Loucy (cell line): ENCODE data around the gene ZNF771.

Experiments
- H2AFZ ChIP-seq: fragments of 200-600 bp; sonication (generic); 2 replicates; pipeline ENCODE4 v1.6.0; 2016; ENCODE audit warnings: antibody characterized with exemption, mild to moderate bottlenecking, low read length, moderate library complexity
- H3F3A ChIP-seq: fragments of 200-600 bp; 2 replicates; pipeline ENCODE4 v1.6.0; 2016; ENCODE audit warnings: antibody characterized with exemption, low read depth, mild to moderate bottlenecking
- H3K27me3 ChIP-seq: fragments of 200-600 bp; sonication (generic); 2 replicates; pipeline ENCODE4 v1.6.1; 2014; ENCODE audit warnings: low read length, mild to moderate bottlenecking; ENCODE audit not compliant: insufficient read depth, poor library complexity, severe bottlenecking
- H3K36me3 ChIP-seq: fragments of 200-600 bp; sonication (generic); 2 replicates; pipeline ENCODE4 v1.6.1; 2016; ENCODE audit warnings: low read length; ENCODE audit not compliant: insufficient read depth
- H3K4me1 ChIP-seq: fragments of 200-600 bp; sonication (generic); 2 replicates; pipeline ENCODE4 v1.5.1; 2014; ENCODE audit warnings: low read length, mild to moderate bottlenecking; ENCODE audit not compliant: insufficient read depth, poor library complexity, severe bottlenecking
- H3K4me2 ChIP-seq: fragments of 200-600 bp; sonication (generic); 2 replicates; pipeline ENCODE4 v1.6.0; 2014; ENCODE audit warnings: antibody characterized with exemption, low read length, low read depth, mild to moderate bottlenecking; ENCODE audit not compliant: poor library complexity, severe bottlenecking
- H3K4me3 ChIP-seq: fragments of 200-600 bp; sonication (generic); 2 replicates; pipeline ENCODE4 v1.5.1; 2014; ENCODE audit warnings: low read length, mild to moderate bottlenecking, mixed read lengths; ENCODE audit not compliant: poor library complexity, severe bottlenecking
- H3K79me2 ChIP-seq: fragments of 200-600 bp; sonication (generic); 2 replicates; pipeline ENCODE4 v1.6.1; 2014; ENCODE audit warnings: low read length; ENCODE audit not compliant: insufficient read depth
- H3K9ac ChIP-seq: fragments of 200-600 bp; sonication (generic); 2 replicates; pipeline ENCODE4 v1.6.0; 2014; ENCODE audit warnings: mild to moderate bottlenecking, low read depth, low read length, moderate library complexity; ENCODE audit not compliant: poor library complexity, severe bottlenecking
- H3K9me2 ChIP-seq: fragments of 200-600 bp; sonication (generic); replicated peaks from 2 replicates; pipeline ENCODE4 v1.6.1; 2016; ENCODE audit warnings: low read depth, low read length, mixed read lengths
- H3K9me3 ChIP-seq: fragments of 200-600 bp; sonication (generic); 2 replicates; pipeline ENCODE4 v1.6.1; 2014; ENCODE audit warnings: mild to moderate bottlenecking, antibody characterized with exemption, low read length, low read depth; ENCODE audit not compliant: insufficient read depth
- H4K20me1 ChIP-seq: fragments of 200-600 bp; sonication (generic); 2 replicates; pipeline ENCODE4 v1.6.0; 2014; ENCODE audit warnings: antibody characterized with exemption, low read length, mild to moderate bottlenecking; ENCODE audit not compliant: insufficient read depth, poor library complexity, severe bottlenecking
- EZH2phosphoT487 ChIP-seq: fragments of 200-600 bp; IDR thresholded peaks from 2 replicates; pipeline ENCODE4 v1.6.1; 2018; ENCODE audit warnings: antibody characterized with exemption, mild to moderate bottlenecking, moderate library complexity, borderline replicate concordance
- TF ChIP-seq, protein P1 (sequence below): fragments of 200-600 bp; sonication (generic); conservative IDR thresholded peaks from 2 replicates; pipeline ENCODE4 v1.5.1; 2014; ENCODE audit warnings: mild to moderate bottlenecking, antibody characterized with exemption, low read length

Gene ZNF771

DNA sequence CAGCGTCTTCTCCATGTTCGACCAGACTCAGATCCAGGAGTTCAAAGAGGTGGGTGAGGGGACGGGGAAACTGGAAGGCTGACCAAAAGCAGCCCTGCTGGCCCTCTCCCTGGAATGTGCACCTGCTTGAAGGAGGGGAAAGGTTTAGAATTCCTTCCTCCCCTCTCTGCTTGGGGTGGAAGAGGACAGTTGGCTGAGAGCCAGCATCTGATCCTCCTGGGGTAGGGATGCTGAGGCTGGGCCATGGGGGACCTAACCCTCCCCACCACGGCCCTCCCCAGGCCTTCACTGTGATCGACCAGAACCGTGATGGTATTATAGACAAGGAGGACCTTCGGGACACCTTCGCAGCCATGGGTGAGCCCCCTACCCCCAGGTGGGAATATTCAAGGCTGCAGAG is 31.5 kb upstream of the ZNF771 start:
- H3K9me3 ChIP-seq: no peaks in the 10 kb centered on the region

DNA sequence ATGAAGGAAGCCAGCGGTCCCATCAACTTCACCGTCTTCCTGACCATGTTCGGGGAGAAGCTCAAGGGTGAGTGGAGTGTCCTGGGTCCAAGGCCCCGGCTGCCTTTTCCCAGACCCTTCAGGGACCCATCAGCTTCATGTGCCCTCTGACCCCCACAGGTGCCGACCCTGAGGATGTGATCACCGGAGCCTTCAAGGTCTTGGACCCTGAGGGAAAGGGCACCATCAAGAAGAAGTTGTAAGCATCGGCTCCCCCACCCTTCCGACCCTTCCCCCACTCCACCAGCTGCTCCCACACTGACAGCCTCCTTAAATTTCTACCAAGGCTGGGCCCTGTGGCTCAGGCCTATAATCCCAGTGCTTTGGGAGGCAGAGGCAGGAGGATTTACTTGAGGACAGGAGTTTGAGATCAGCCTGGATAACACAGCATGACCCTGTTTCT is 30.9 kb upstream of the ZNF771 start:
- peaks cover 16% of the 10 kb centered on the region for H3F3A ChIP-seq
- no peak overlapping the region for H2AFZ ChIP-seq
- H3K79me2 ChIP-seq: peaks cover 32% of the 10 kb centered on the region
- H3K36me3 ChIP-seq: no peaks in the 10 kb centered on the region
- no peaks in the 10 kb centered on the region for H3K9me2 ChIP-seq
- H3K4me2 ChIP-seq: peak overlapping the region; percentile 99
- peak overlapping the region; percentile 90 for H3K9ac ChIP-seq
- H3K4me3 ChIP-seq: peak overlapping the region; percentile 97
- H3K4me1 ChIP-seq: peaks cover 46% of the 10 kb centered on the region
- no peaks in the 10 kb centered on the region for H3K27me3 ChIP-seq
- TF ChIP-seq, protein P1, sequence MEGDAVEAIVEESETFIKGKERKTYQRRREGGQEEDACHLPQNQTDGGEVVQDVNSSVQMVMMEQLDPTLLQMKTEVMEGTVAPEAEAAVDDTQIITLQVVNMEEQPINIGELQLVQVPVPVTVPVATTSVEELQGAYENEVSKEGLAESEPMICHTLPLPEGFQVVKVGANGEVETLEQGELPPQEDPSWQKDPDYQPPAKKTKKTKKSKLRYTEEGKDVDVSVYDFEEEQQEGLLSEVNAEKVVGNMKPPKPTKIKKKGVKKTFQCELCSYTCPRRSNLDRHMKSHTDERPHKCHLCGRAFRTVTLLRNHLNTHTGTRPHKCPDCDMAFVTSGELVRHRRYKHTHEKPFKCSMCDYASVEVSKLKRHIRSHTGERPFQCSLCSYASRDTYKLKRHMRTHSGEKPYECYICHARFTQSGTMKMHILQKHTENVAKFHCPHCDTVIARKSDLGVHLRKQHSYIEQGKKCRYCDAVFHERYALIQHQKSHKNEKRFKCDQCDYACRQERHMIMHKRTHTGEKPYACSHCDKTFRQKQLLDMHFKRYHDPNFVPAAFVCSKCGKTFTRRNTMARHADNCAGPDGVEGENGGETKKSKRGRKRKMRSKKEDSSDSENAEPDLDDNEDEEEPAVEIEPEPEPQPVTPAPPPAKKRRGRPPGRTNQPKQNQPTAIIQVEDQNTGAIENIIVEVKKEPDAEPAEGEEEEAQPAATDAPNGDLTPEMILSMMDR: no peak
- no peak for TF ChIP-seq EZH2phosphoT487
- no peaks in the 10 kb centered on the region for H3K9me3 ChIP-seq
- peaks cover 13% of the 10 kb centered on the region for H4K20me1 ChIP-seq

More for the DNA sequence above, 31.5 kb upstream of the ZNF771 start:
- H3K79me2 ChIP-seq: peaks cover 26% of the 10 kb centered on the region
- H3F3A ChIP-seq: peaks cover 16% of the 10 kb centered on the region
- no peaks in the 10 kb centered on the region for H3K36me3 ChIP-seq
- H3K4me1 ChIP-seq: peaks cover 43% of the 10 kb centered on the region
- TF ChIP-seq, protein P1: no peak
- TF ChIP-seq EZH2phosphoT487: no peak
- peak overlapping the region; percentile 90 for H3K9ac ChIP-seq
- no peak overlapping the region for H3K4me2 ChIP-seq
- no peaks in the 10 kb centered on the region for H3K27me3 ChIP-seq
- H3K9me2 ChIP-seq: no peaks in the 10 kb centered on the region
- no peak overlapping the region for H2AFZ ChIP-seq
- no peak overlapping the region for H3K4me3 ChIP-seq
- H4K20me1 ChIP-seq: peaks cover 9% of the 10 kb centered on the region

DNA sequence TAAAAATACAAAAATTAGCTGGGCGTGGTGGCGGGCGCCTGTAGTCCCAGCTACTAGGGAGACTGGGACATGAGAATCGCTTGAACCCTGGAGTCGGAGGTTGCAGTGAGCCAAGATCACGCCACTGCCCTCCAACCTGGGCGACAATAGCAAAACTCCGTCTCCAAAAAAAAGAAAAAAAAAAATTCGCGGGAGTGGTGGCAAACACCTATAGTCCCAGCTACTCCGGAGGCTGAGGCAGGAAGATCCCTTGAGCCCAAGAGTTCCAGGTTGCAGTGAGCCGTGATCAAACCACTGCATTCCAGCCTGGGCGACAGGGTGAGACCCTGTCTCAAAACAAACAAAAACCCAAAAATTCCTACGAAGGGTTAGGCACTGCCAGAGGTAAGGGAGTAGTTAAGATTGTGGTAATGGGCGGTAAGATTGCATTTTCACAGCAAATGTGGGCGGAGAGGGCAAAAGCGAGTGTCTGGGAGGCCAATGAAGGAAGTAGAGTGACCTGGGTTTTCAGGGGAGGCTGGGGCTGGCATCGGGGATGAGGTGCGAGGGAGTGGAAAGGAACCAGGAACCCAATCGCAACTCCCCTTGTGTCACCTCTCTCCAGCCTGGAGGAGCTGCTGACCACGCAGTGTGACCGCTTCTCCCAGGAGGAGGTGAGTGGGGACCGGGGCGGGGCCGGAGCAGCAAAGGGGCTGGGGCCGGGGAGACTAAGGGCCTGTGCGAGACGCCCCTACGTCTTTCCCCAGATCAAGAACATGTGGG is 30.2 kb upstream of the ZNF771 start:
- peak overlapping the region; percentile 69; the same call in 1 of the 2 replicates for H2AFZ ChIP-seq
- H3K9me3 ChIP-seq: no peaks in the 10 kb centered on the region
- no peak for TF ChIP-seq EZH2phosphoT487
- TF ChIP-seq, protein P1: no peak
- H3K4me2 ChIP-seq: peak overlapping the region; percentile 99
- no peaks in the 10 kb centered on the region for H3K36me3 ChIP-seq
- peak overlapping the region; percentile 90 for H3K9ac ChIP-seq
- H3K4me3 ChIP-seq: peak overlapping the region; percentile 97
- no peaks in the 10 kb centered on the region for H3K9me2 ChIP-seq
- H4K20me1 ChIP-seq: peaks cover 13% of the 10 kb centered on the region
- peaks cover 47% of the 10 kb centered on the region for H3K4me1 ChIP-seq
- H3F3A ChIP-seq: peaks cover 16% of the 10 kb centered on the region
- peaks cover 39% of the 10 kb centered on the region for H3K79me2 ChIP-seq
- no peaks in the 10 kb centered on the region for H3K27me3 ChIP-seq
